Medulla oblongata (tissue), 1 donor: ENCODE results near the gene ABTB2.

Experiments used
- DNase-seq: peaks from one replicate; pipeline ENCODE4 v3.0.0-alpha.2; 2015; ENCODE audit errors: extremely low spot score

ABTB2 gene

DNA sequence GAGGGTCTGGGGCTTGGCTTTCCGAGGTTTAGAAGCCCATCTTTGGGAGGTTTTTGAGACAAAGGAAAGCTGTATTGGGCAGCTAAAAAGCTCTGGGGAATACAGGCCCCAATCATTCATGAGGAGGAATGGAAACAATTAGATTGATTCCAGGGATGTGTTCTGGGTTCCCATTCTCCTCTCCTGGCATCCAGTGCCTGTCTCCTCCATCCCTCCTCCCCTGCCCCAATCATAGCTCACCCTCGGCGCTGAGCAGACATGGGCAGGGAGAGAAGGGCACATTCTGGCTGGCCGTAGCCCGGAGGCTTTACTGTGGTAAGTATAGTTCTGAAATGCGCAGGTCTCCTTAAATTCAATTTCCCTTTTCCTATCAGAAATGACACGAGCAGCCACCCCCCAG lies 42.4 kb downstream of the ABTB2 start:
- DNase-seq: no peak

GRCh38 chr11:34314936-34315335 lies 42.9 kb downstream of the ABTB2 start:
- no peak for DNase-seq

DNA sequence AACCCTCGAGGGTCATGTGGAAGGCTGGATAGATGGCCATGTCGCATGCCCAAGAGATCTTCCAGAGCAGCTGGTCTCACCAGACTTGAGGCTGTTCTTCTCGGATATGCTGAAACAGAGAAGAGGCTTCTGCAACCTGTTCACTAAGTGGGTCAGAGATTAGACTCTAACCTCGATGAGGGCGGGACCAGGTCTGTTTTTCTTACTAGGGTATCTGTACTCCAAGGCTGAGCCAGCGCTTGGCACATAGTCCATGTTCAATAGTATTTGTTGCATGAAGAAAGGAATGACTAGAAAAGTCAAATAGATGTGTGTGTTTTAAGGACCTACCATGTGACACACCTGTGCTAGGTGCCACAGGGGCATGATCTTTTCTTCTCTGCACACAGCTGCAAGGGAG lies 43.6 kb downstream of the ABTB2 start:
- no peak for DNase-seq

DNA sequence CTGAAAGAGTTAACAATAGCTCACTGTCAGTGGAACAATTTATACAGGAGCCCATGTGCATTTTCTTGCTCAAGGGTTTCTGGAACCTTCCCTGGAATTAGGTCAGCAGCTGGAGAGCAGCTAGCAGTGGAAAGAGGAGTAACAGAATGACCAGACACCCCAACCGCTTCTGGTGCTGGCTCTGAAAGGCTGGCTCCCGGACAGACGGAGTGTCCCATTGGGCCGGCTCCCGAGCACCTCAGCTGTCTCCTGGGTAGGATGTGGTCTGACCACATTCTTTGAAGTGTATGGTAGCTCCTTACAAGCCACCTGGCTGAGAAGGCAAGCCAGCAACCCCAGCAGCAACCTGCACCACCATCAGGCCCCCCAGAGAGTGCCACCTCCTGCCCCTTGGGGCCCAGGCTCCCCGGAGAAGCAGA lies 44.7 kb downstream of the ABTB2 start:
- no peak for DNase-seq

DNA sequence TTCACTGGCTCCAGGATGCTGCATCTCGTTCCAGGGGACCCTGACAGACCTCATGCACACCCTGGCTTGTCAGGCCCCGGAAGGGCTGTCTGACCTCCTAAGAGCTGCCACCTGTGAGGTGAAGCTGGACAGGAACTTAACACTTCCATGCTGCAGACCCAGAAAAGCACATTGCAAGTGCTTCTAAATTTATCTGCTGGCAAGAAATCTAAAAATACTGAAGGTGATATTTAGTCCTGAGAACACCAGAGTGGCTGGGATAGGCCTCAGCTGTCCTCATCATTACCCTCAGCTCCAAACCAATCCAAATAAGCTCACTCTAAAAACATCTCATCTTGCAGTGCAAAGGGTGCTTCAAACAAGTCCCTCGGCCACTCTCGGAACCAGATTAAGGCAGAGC lies 46.7 kb downstream of the ABTB2 start:
- no peak for DNase-seq

DNA sequence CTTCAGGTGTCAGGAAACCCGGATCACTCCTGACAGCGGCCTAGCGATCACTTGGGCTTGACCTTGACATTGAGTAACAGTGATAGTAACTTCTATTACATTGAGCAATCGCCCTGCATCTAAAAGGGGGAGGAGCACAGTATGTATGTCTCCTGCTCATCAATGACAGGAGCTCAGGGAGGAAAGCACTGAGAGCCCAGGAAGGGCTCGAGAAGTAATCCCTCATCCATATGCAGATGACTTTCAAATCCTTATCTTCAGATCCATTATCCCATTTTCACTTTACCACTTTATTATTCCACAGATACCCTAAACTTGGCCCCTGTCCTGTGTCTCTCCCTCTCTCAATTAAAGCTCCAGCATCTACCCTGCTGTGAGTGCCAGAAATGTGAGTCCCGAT lies 47.8 kb downstream of the ABTB2 start:
- no peak for DNase-seq

GRCh38 chr11:34308913-34309585 lies 48.8 kb downstream of the ABTB2 start:
- no peak for DNase-seq

DNA sequence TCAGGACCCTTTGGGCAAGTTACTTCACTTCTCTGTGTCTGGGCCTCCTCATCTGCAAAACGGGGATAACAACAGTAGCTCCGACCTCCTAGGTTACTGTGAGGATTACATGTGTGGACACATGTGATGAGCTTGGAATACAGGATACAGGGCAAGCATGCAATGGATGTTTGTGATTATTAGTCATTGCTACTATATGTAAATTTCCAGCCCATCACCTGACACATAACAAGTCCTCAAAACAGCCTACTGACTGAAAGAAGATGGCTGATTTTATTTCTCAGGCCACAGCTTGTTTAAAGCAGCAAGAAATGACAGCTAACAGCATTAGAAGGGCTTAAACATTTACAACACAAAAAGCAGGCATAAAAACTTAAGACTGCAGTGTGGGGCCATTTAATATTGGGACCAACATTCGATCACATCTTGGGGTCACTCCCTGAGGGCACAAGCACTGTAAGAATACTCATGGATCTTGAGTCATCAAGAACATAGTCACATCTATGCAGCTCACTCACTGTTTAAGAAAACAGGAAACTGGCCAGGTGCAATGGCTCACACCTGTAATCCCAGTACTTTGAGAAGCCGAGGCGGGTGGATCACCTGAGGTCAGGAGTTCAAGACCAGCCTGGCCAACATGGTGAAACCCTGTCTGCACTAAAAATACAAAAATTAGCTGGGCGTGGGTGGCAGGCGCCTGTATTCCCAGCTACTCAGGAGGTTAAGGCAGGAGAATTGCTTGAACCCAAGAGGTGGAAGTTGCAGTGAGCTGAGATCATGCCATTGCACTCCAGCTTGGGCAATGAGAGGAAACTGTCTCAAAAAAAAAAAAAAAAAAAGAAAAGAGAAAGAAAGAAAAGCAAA lies 49.5 kb downstream of the ABTB2 start:
- no peak for DNase-seq

DNA sequence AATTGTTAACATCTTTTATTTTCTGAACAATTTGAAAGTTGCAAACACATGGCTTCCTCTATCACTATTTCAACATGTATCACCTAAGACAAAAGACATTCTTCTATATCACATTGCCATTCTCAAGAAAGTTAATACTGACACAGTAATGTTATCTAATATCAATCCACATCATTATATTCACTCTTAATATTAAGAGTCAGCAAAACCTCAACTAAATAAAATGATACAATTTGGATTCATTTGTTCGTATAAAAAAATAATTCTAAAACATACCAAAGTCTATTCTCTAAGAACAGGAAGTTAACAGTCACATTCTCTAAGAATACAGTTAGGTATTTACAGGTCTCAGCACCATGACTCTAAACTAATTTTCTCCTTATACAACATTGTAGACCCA lies 52.0 kb downstream of the ABTB2 start:
- no peak for DNase-seq

DNA sequence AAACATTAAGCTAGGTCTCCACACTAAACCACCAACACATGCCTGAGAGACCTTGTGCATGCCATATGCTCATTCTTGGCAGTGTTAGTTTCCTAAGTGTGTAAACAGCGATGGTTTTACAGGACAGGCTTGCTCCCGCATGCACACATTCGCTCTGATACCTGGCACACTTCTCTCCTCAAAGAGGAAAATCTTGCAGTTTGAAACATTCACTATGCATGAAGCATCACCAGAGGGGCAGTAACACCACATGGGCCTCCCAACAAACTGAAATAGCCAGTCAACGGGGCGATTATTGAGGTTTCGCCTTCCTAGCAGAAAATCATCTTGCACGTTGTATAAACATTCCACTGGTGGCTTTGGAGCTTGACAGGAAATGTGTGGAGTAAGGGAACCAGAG lies 52.6 kb downstream of the ABTB2 start:
- DNase-seq: no peak

- DNase-seq: no peak
These were observed 54.7 kb downstream of the ABTB2 start for GRCh38 chr11:34303028-34303570.

GRCh38 chr11:34302046-34302921 lies 55.5 kb downstream of the ABTB2 start:
- DNase-seq: no peak

- no peak for DNase-seq
These were observed 56.9 kb downstream of the ABTB2 start for GRCh38 chr11:34300926-34301295.

- no peak for DNase-seq
These were observed 57.5 kb downstream of the ABTB2 start for GRCh38 chr11:34300026-34300925.

DNA sequence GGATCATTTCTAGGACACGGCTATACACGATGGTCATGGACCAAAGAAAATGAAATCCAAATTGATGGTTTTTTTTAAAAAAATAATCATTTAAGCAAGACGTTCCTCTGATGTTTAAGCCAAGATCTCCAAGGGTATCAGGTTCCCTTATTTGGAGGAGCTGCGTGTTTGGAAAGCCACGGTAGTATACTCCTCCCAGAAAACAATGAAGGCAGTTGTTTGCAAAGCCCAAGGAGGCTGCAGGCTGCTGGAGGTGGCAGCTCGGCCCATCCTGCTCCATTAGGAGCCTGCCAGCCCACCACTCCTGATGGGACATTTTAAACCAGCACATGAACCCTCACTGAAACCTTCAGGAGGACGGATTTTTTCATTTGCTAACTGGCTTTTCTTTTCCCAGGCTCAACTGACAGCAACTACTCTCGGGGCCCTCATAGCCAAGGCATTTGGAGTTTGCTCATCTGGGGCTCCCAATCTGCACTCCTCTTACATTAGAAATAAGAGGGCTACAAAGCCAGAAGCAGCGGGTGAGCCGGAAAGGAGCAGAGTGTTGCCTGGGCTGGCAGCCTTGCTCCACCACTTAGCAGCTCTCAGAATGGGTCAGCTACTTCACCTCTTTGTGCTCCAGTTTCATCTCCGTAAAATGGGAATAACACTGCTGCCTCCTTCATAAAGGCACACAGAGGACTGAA lies 58.4 kb downstream of the ABTB2 start:
- no peak for DNase-seq

DNA sequence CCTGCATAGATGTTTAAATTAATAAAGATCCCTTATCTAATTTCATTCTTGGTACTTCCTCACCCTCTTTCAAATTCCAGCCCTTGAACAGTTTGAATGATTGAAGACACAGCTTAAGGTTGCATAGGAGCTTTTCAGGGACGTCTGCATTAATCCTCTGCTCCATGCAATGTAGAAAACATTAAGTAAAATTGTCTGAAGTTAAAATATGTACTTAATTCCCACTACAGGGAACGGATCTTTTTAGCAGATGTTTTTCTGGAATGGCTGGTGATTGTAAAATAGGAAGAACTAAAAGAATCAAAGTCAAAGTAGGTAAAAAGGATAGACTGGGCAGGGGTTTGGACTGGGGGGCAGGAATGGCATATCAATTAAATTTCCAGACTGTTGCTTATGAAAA lies 58.9 kb downstream of the ABTB2 start:
- no peak for DNase-seq

DNA sequence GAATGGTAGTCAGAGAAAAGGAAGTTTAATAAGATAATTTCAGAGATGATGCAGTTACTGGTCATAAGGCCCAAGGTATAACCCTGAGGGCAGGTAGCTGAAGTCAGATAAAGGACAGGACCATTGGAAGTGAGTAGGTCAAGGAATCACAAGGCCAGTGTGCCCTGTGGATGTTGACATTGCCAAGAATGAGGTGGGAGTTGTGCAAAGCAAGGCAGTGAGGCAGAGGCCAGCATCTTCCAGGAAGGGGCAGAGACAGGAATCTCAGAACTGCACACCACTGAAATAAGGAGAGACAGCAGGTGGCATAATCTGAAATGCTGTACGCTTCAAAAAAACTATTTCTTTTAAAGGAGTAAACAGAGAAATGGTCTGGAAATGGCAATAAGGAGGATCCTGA lies 61.4 kb downstream of the ABTB2 start:
- DNase-seq: no peak

- DNase-seq: no peak
These were observed 65.3 kb downstream of the ABTB2 start for GRCh38 chr11:34292546-34292945.

- no peak for DNase-seq
These were observed 65.7 kb downstream of the ABTB2 start for GRCh38 chr11:34292111-34292510.

- DNase-seq: no peak
These were observed 66.9 kb downstream of the ABTB2 start for GRCh38 chr11:34290926-34291325.
